ENCODE results near the gene ABCC6.
A peak's percentile ranks its signal among the peaks of the same experiment; 100 is the strongest.
"Not testable (repeated sequence)": the region's sequence is repeated elsewhere in the genome, so short reads cannot be mapped to it uniquely, and the experiment has no call there.

Gene ABCC6

GRCh38 chr16:16163109-16163508, 60.2 kb downstream of the ABCC6 start:
- no peak overlapping the region for H3K4me3 ChIP-seq (replicated peaks in 1 of 2; ENCODE audit: low read depth in 2 of 2, low read length in 2 of 2)
- DNase-seq (ENCODE audit: low read depth in 2 of 2) = no peak
- no peak for TF ChIP-seq CTCF (IDR thresholded peaks at IDR 0.05; ENCODE audit: low read depth, low read length)

- H3K4me3 ChIP-seq (replicated peaks in 1 of 2; ENCODE audit: low read depth in 2 of 2, low read length in 2 of 2) = no peak overlapping the region
- TF ChIP-seq CTCF (IDR thresholded peaks at IDR 0.05; ENCODE audit: low read depth, low read length) = no peak
- DNase-seq (ENCODE audit: low read depth in 2 of 2) = no peak
These were observed 60.7 kb downstream of the ABCC6 start for GRCh38 chr16:16162591-16162990.

GRCh38 chr16:16161840-16162239, 61.5 kb downstream of the ABCC6 start:
- H3K4me3 ChIP-seq (replicated peaks in 1 of 2; ENCODE audit: low read depth in 2 of 2, low read length in 2 of 2); DNase-seq (ENCODE audit: low read depth in 2 of 2): not testable (repeated sequence)

- DNase-seq (ENCODE audit: low read depth in 2 of 2) = no peak
- TF ChIP-seq CTCF (IDR thresholded peaks at IDR 0.05; ENCODE audit: low read depth, low read length) = no peak
- H3K4me3 ChIP-seq (replicated peaks in 1 of 2; ENCODE audit: low read depth in 2 of 2, low read length in 2 of 2) = no peak overlapping the region
These were observed 62.0 kb downstream of the ABCC6 start for GRCh38 chr16:16161319-16161718.

GRCh38 chr16:16159662-16160061, 63.6 kb downstream of the ABCC6 start:
- DNase-seq (ENCODE audit: low read depth in 2 of 2) = no peak
- TF ChIP-seq CTCF (IDR thresholded peaks at IDR 0.05; ENCODE audit: low read depth, low read length) = no peak
- H3K4me3 ChIP-seq (replicated peaks in 1 of 2; ENCODE audit: low read depth in 2 of 2, low read length in 2 of 2) = no peak overlapping the region

- no peak overlapping the region for H3K4me3 ChIP-seq (replicated peaks in 1 of 2; ENCODE audit: low read depth in 2 of 2, low read length in 2 of 2)
- no peak for TF ChIP-seq CTCF (IDR thresholded peaks at IDR 0.05; ENCODE audit: low read depth, low read length)
- peak in 1 of 2 donors; percentile 33 for DNase-seq (ENCODE audit: low read depth in 2 of 2)
These were observed 64.4 kb downstream of the ABCC6 start for GRCh38 chr16:16158741-16159374.

- DNase-seq (ENCODE audit: low read depth in 2 of 2) = no peak
- H3K4me3 ChIP-seq (replicated peaks in 1 of 2; ENCODE audit: low read depth in 2 of 2, low read length in 2 of 2) = no peak overlapping the region
- no peak for TF ChIP-seq CTCF (IDR thresholded peaks at IDR 0.05; ENCODE audit: low read depth, low read length)
These were observed 65.1 kb downstream of the ABCC6 start for GRCh38 chr16:16158082-16158658.

All from cardiac fibroblast (primary cell).